SK-N-SH treated with all-trans-retinoic acid at 6 μM for 48 hours (cell line): Measurements from ENCODE around the gene GRID1.

Source experiments
- ATAC-seq: fragments of 200-7000 bp; cut with Tn5 transposase; 3 replicates; pipeline ENCODE4 v1.9.1; 2020; ENCODE audit warnings: mild to moderate bottlenecking, moderate library complexity
- ARNTL ChIP-seq: fragments of 450-650 bp; formaldehyde crosslinking; IDR thresholded peaks from 2 replicates; pipeline ENCODE4 v1.5.0; 2020; ENCODE audit warnings: low read depth, mild to moderate bottlenecking, moderate library complexity, borderline replicate concordance
- BACH2 ChIP-seq: fragments of 250-450 bp; sonication (Bioruptor Pico); IDR thresholded peaks from 2 replicates; pipeline ENCODE4 v1.9.0; 2021; ENCODE audit warnings: mild to moderate bottlenecking, borderline replicate concordance
- CREB5 ChIP-seq: fragments of 250-450 bp; sonication (Bioruptor Pico); IDR thresholded peaks from 2 replicates; pipeline ENCODE4 v1.5.1; 2020; ENCODE audit warnings: low read depth, mild to moderate bottlenecking, moderate library complexity
- CSDC2 ChIP-seq: fragments of 250-450 bp; sonication (Bioruptor Pico); IDR thresholded peaks from 2 replicates; pipeline ENCODE4 v1.5.0; 2020; ENCODE audit warnings: mild to moderate bottlenecking, moderate library complexity
- ESRRG ChIP-seq: fragments of 250-450 bp; sonication (Bioruptor Pico); IDR thresholded peaks from 2 replicates; pipeline ENCODE4 v1.6.1; 2021; ENCODE audit warnings: mild to moderate bottlenecking
- GLIS3 ChIP-seq: fragments of 250-450 bp; sonication (Bioruptor Pico); IDR thresholded peaks from 2 replicates; pipeline ENCODE4 v1.5.0; 2020; ENCODE audit warnings: mild to moderate bottlenecking, moderate library complexity
- ISL1 ChIP-seq: fragments of 250-450 bp; sonication (Bioruptor Pico); IDR thresholded peaks from 2 replicates; pipeline ENCODE4 v2.1.2; 2022; ENCODE audit warnings: mild to moderate bottlenecking, moderate library complexity
- OSR1 ChIP-seq: fragments of 250-450 bp; sonication (Bioruptor Pico); IDR thresholded peaks from 2 replicates; pipeline ENCODE4 v1.8.0; 2022; ENCODE audit warnings: moderate library complexity, mild to moderate bottlenecking, inconsistent platforms
- PATZ1 ChIP-seq: fragments of 250-450 bp; sonication (Bioruptor Pico); IDR thresholded peaks from 2 replicates; pipeline ENCODE4 v1.8.0; 2020; ENCODE audit warnings: mild to moderate bottlenecking, moderate library complexity, borderline replicate concordance
- POU6F1 ChIP-seq: fragments of 250-450 bp; sonication (Bioruptor Pico); IDR thresholded peaks from 2 replicates; pipeline ENCODE4 v1.8.0; 2021; ENCODE audit warnings: low read depth, mild to moderate bottlenecking, moderate library complexity, borderline replicate concordance
- PPARA ChIP-seq: fragments of 250-450 bp; sonication (Bioruptor Pico); IDR thresholded peaks from 2 replicates; pipeline ENCODE4 v1.5.0; 2020; ENCODE audit warnings: mild to moderate bottlenecking, borderline replicate concordance
- RARB ChIP-seq: fragments of 250-450 bp; sonication (Bioruptor Pico); IDR thresholded peaks from 2 replicates; pipeline ENCODE4 v1.8.0; 2021; ENCODE audit warnings: mild to moderate bottlenecking, moderate library complexity
- SNAI2 ChIP-seq: fragments of 250-450 bp; sonication (Bioruptor Pico); IDR thresholded peaks from 2 replicates; pipeline ENCODE4 v1.5.0; 2020; ENCODE audit warnings: mild to moderate bottlenecking, moderate library complexity
- TCF4 ChIP-seq: fragments of 250-450 bp; sonication (Bioruptor Pico); IDR thresholded peaks from 2 replicates; pipeline ENCODE4 v1.8.0; 2021; ENCODE audit warnings: mild to moderate bottlenecking, moderate library complexity, borderline replicate concordance
- TOX ChIP-seq: fragments of 250-450 bp; sonication (Bioruptor Pico); IDR thresholded peaks from 2 replicates; pipeline ENCODE4 v1.8.0; 2021; ENCODE audit warnings: mild to moderate bottlenecking, moderate library complexity, borderline replicate concordance
- ZC3H10 ChIP-seq: fragments of 250-450 bp; sonication (Bioruptor Pico); IDR thresholded peaks from 2 replicates; pipeline ENCODE4 v1.5.1; 2021; ENCODE audit warnings: mild to moderate bottlenecking, moderate library complexity
- ZFP3 ChIP-seq: fragments of 250-450 bp; sonication (Bioruptor Pico); IDR thresholded peaks from 2 replicates; pipeline ENCODE4 v1.5.0; 2020; ENCODE audit warnings: mild to moderate bottlenecking, moderate library complexity
- ZFP30 ChIP-seq: fragments of 450-650 bp; formaldehyde crosslinking; IDR thresholded peaks from 2 replicates; pipeline ENCODE4 v1.5.0; 2022; ENCODE audit warnings: mild to moderate bottlenecking, moderate library complexity
- ZNF565 ChIP-seq: fragments of 450-650 bp; formaldehyde crosslinking; conservative IDR thresholded peaks from 2 replicates; pipeline ENCODE4 v1.5.0; 2020; ENCODE audit warnings: low read depth, mild to moderate bottlenecking, moderate library complexity
- ZNF8 ChIP-seq: fragments of 450-650 bp; formaldehyde crosslinking; IDR thresholded peaks from 2 replicates; pipeline ENCODE4 v1.5.0; 2020; ENCODE audit warnings: mild to moderate bottlenecking, moderate library complexity
- TF ChIP-seq, protein P1 (sequence below): fragments of 250-450 bp; sonication (Bioruptor Pico); IDR thresholded peaks from 2 replicates; pipeline ENCODE4 v1.5.1; 2021; ENCODE audit warnings: mild to moderate bottlenecking, moderate library complexity

GRID1 gene

GRCh38 chr10:86315549-86315942, 51.0 kb downstream of the GRID1 start (continued):
- TF ChIP-seq TOX, result no peak
- no peak for TF ChIP-seq ISL1
- TF ChIP-seq ESRRG, result no peak
- TF ChIP-seq CREB5 (CRISPR knock-in tag), result no peak
- TF ChIP-seq RARB, result no peak
- TF ChIP-seq ZFP30 (CRISPR knock-in tag), result no peak
- TF ChIP-seq, protein P1, sequence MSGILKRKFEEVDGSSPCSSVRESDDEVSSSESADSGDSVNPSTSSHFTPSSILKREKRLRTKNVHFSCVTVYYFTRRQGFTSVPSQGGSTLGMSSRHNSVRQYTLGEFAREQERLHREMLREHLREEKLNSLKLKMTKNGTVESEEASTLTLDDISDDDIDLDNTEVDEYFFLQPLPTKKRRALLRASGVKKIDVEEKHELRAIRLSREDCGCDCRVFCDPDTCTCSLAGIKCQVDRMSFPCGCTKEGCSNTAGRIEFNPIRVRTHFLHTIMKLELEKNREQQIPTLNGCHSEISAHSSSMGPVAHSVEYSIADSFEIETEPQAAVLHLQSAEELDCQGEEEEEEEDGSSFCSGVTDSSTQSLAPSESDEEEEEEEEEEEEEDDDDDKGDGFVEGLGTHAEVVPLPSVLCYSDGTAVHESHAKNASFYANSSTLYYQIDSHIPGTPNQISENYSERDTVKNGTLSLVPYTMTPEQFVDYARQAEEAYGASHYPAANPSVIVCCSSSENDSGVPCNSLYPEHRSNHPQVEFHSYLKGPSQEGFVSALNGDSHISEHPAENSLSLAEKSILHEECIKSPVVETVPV, result no peak
- no peak for TF ChIP-seq GLIS3 (CRISPR knock-in tag)
- no peak for TF ChIP-seq ZC3H10 (CRISPR knock-in tag)

GRCh38 chr10:86314616-86315548, 51.7 kb downstream of the GRID1 start:
- ATAC-seq, result no peak; the same call in 2 of the 3 replicates
- TF ChIP-seq PPARA (CRISPR knock-in tag), result no peak
- no peak for TF ChIP-seq ZNF8
- no peak for TF ChIP-seq ESRRG
- TF ChIP-seq TOX, result no peak
- TF ChIP-seq ZC3H10 (CRISPR knock-in tag), result no peak
- TF ChIP-seq POU6F1 (CRISPR knock-in tag), result no peak
- no peak for TF ChIP-seq ZFP3 (CRISPR knock-in tag)
- TF ChIP-seq OSR1, result no peak

GRCh38 chr10:86313621-86314041, 53.0 kb downstream of the GRID1 start:
- ATAC-seq, result no peak

More at GRCh38 chr10:86313621-86314041, 53.0 kb downstream of the GRID1 start:
- no peak for TF ChIP-seq RARB
- TF ChIP-seq CREB5 (CRISPR knock-in tag), result no peak
- TF ChIP-seq, protein P1, result no peak
- no peak for TF ChIP-seq ZC3H10 (CRISPR knock-in tag)
- no peak for TF ChIP-seq PATZ1 (CRISPR knock-in tag)
- TF ChIP-seq SNAI2 (CRISPR knock-in tag), result no peak
- no peak for TF ChIP-seq ZNF565
- no peak for TF ChIP-seq ZNF8
- no peak for TF ChIP-seq ARNTL (CRISPR knock-in tag)
- no peak for TF ChIP-seq ESRRG
- TF ChIP-seq TCF4 (CRISPR knock-in tag), result no peak
- TF ChIP-seq OSR1, result no peak
- no peak for TF ChIP-seq BACH2 (CRISPR knock-in tag)
- TF ChIP-seq CSDC2, result no peak
- no peak for TF ChIP-seq TOX
- TF ChIP-seq ZFP3 (CRISPR knock-in tag), result no peak
- TF ChIP-seq GLIS3 (CRISPR knock-in tag), result no peak
- TF ChIP-seq, all 23 proteins: peak for 0
